Left lung (tissue), 10 donors: ENCODE results near the gene DDX3X. TPM values are rescaled to one million over a fixed set of nuclear protein-coding genes. Genes with fewer than 3 reads are reported as not detected.
A peak's percentile ranks its signal among the peaks of the same experiment; 100 is the strongest.

Experiments used
- ATAC-seq: fragments of 200-7000 bp; cut with Tn5 transposase; one replicate; pipeline ENCODE4 v1.9.1; 2020; ENCODE audit warnings: moderate library complexity
- DNase-seq, 4 donors: peaks; one replicate each; pipeline ENCODE4 v3.0.0-alpha.2; 2013 to 2020
- H3K27ac ChIP-seq, 2 donors: fragments of 200-600 bp; sonication (generic) in 1 of 2; one replicate each; pipeline versions ENCODE4 v1.5.0 to v1.8.0; 2020 to 2021
- H3K27me3 ChIP-seq, 2 donors: fragments of 200-600 bp; sonication (generic) in 1 of 2; one replicate each; pipeline versions ENCODE4 v1.5.0 to v1.8.0; 2020 to 2021
- H3K36me3 ChIP-seq, 2 donors: fragments of 200-600 bp; sonication (generic) in 1 of 2; one replicate each; pipeline versions ENCODE4 v1.5.0 to v1.8.0; 2020 to 2021
- H3K4me1 ChIP-seq, 2 donors: fragments of 200-600 bp; one replicate each; pipeline ENCODE4 v1.8.0; 2021
- H3K4me3 ChIP-seq, 2 donors: fragments of 200-600 bp; sonication (generic) in 1 of 2; one replicate each; pipeline versions ENCODE4 v1.5.0 to v1.8.0; 2020 to 2021; ENCODE audit warnings: mild to moderate bottlenecking in 1 of 2
- H3K9me3 ChIP-seq, 2 donors: fragments of 200-600 bp; sonication (generic) in 1 of 2; one replicate each; pipeline versions ENCODE4 v1.5.0 to v1.8.0; 2020 to 2021
- CTCF ChIP-seq, 2 donors: fragments of 200-600 bp; sonication (generic) in 1 of 2; IDR thresholded peaks; one replicate each; pipeline versions ENCODE4 v1.5.0 to v1.8.0; 2021; ENCODE audit warnings: antibody characterized with exemption in 2 of 2
- intact Hi-C, 2 donors: fragments of 100-400 bp; cut with DNase I; formaldehyde crosslinking; loops; one replicate each; pipeline versions ENCODE4 v1.11.2 to v1.14.2; 2022
- polyA plus RNA-seq, 6 donors: library from polyadenylated mRNA; unstranded; fragments of 120-200 nt; gene quantifications; one replicate each; pipeline ENCODE4 v1.2.1, GENCODE V29; 2013; ENCODE audit not compliant: insufficient read length in 6 of 6
- total RNA-seq, 2 donors: library from RNA; stranded (reverse); fragmentation: NEBNext Ultra II Directional; extraction: Animal tissue kit (Norgen Biotek cat#: 25700); gene quantifications; one replicate each; pipeline ENCODE4 v1.2.1, GENCODE V29; 2021
- donor health status: DM: no; HTN: yes; CAD: no.
- donor health status: DM: no; HTN: no; CAD: no.

Gene DDX3X
- total and polyA plus RNA-seq, 8 donors, result 239 to 360 (median 266) TPM

GRCh38 chrX:41303013-41303412 is 30.9 kb upstream of the DDX3X start:
- Histone ChIP-seq H3K27ac (peak overlapping the region in 1 of 2 donors; percentile 8), H3K9me3 (no peaks in the 10 kb centered on the region), H3K27me3 (no peaks in the 10 kb centered on the region), H3K36me3 (no peaks in the 10 kb centered on the region), H3K4me3 (no peak overlapping the region), H3K4me1 (peaks cover 0 to 20% of the 10 kb centered on the region in 2 donors)
- no peak for TF ChIP-seq CTCF (IDR thresholded peaks at IDR 0.05)
- ATAC-seq (peak; percentile 35), DNase-seq (no peak)
- intact Hi-C loops, result no loop called here

GRCh38 chrX:41304178-41304577 is 29.8 kb upstream of the DDX3X start:
- Histone ChIP-seq H3K27me3 (no peaks in the 10 kb centered on the region), H3K36me3 (no peaks in the 10 kb centered on the region), H3K4me3 (no peak overlapping the region), H3K27ac (no peak overlapping the region), H3K4me1 (peaks cover 0 to 20% of the 10 kb centered on the region in 2 donors), H3K9me3 (no peaks in the 10 kb centered on the region)
- intact Hi-C loops, result no loop called here
- ATAC-seq (no peak), DNase-seq (no peak)
- TF ChIP-seq CTCF (IDR thresholded peaks at IDR 0.05), result no peak

DNA sequence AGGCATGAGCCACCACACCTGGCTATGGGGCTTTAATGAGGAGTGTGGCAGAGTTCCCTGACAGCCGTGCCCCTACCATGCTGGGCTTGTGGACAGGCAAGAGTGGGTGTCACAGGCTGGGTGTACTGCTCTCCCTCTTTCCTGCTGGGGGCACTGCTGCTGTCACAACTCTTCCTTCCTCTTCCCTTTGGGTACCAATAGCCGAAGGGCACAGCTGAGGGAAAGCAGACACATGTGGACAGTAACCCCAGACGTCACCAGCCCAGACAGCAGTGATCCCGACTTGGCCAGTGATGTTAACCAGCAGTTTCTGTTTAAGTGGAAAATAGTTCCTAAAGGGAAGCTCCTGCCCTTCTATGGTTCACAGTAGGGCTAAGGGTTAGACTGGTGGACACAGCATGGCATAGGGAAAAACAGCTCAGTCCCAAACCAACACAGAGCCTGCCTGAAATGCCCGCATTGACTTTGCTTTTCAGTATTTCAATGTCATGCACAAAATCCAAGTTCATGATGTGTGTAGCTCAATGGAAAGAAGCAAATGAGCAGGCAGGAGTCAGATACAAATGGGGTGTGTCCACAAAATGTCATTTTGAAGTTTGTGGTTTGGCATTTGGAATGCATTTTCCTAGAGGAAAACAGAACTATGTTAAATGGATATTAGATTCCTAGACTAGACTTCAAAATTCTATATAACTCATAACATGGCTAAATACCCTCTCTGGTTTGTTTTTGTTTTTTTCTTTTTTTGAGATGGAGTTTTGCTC is 24.9 kb upstream of the DDX3X start:
- DNase-seq (peak in 1 of 4 donors; percentile 43), ATAC-seq (peak; percentile 47)
- TF ChIP-seq CTCF (IDR thresholded peaks at IDR 0.05), result no peak
- Histone ChIP-seq H3K27ac (no peak overlapping the region), H3K4me1 (no peaks in the 10 kb centered on the region), H3K9me3 (no peaks in the 10 kb centered on the region), H3K27me3 (no peaks in the 10 kb centered on the region), H3K36me3 (no peaks in the 10 kb centered on the region), H3K4me3 (no peak overlapping the region)
- intact Hi-C loops, result no loop called here

- intact Hi-C loops, result no loop called here
- Histone ChIP-seq H3K27me3 (no peaks in the 10 kb centered on the region), H3K4me3 (no peak overlapping the region), H3K36me3 (no peaks in the 10 kb centered on the region), H3K9me3 (no peaks in the 10 kb centered on the region), H3K4me1 (no peaks in the 10 kb centered on the region), H3K27ac (no peak overlapping the region)
- DNase-seq, result no peak
- no peak for ATAC-seq
- no peak for TF ChIP-seq CTCF (IDR thresholded peaks at IDR 0.05)
These were observed 21.2 kb upstream of the DDX3X start for GRCh38 chrX:41312786-41313185.

GRCh38 chrX:41313419-41313818 is 20.5 kb upstream of the DDX3X start:
- Histone ChIP-seq H3K4me3 (no peak overlapping the region), H3K27ac (no peak overlapping the region), H3K27me3 (no peaks in the 10 kb centered on the region), H3K4me1 (no peaks in the 10 kb centered on the region), H3K36me3 (no peaks in the 10 kb centered on the region), H3K9me3 (no peaks in the 10 kb centered on the region)
- ATAC-seq (no peak), DNase-seq (no peak)
- TF ChIP-seq CTCF (IDR thresholded peaks at IDR 0.05), result no peak
- intact Hi-C loops, result no loop called here
